Endothelial cell of umbilical vein (primary cell): ENCODE data around the gene TMEM135. TPM values are rescaled to one million over a fixed set of nuclear protein-coding genes. Genes with fewer than 3 reads are reported as not detected.

Experiments
- BruUV-seq: library from RNA; stranded (reverse); fragments of 400-500 nt; replicated peaks from 2 replicates; lab custom pipeline; 2021; lab: Mats Ljungman, UMichigan
- CTCF ChIA-PET: fragments of 300-600, 350-600 bp; sonication (Branson Sonifier 250); formaldehyde crosslinking; loops from one replicate; lab custom pipeline; 2021; ENCODE audit warnings: antibody characterized with exemption, inconsistent platforms; lab: Charles Lee
- POLR2A ChIA-PET: fragments of 300-600, 350-600 bp; sonication (Branson Sonifier 250); formaldehyde crosslinking; loops from one replicate; lab custom pipeline; 2021; ENCODE audit warnings: antibody characterized with exemption, inconsistent platforms; lab: Charles Lee
- DNase-seq: peaks from one replicate; pipeline ENCODE4 v3.0.0-alpha.2; 2011; ENCODE audit warnings: low read depth, low spot score
- FAIRE-seq: peaks from 2 replicates; lab custom pipeline; 2011; peaks lifted over from hg19 to GRCh38; lab: Jason Lieb, UNC
- H2AFZ ChIP-seq: 2 replicates; pipeline ENCODE4 v1.6.0; 2012; ENCODE audit warnings: low read depth, low read length, control low read depth, inconsistent platforms
- H3K27ac ChIP-seq: 2 replicates; pipeline ENCODE4 v1.5.1; 2011; ENCODE audit warnings: low read depth, mild to moderate bottlenecking, control low read depth, low read length, moderate library complexity; ENCODE audit not compliant: insufficient read depth
- H3K27me3 ChIP-seq, 2 experiments: 2 replicates each; pipeline versions ENCODE4 v1.6.0 to v1.6.1; 2011; ENCODE audit warnings: low read length in 2 of 2, mixed read lengths in 1 of 2; ENCODE audit not compliant: control insufficient read depth in 2 of 2, insufficient read depth in 2 of 2
- H3K36me3 ChIP-seq, 2 experiments: 2 replicates in 1 of 2; 3 replicates in 1 of 2; pipeline ENCODE4 v1.5.1; 2011; ENCODE audit warnings: low read length in 2 of 2, mild to moderate bottlenecking in 1 of 2, moderate library complexity in 1 of 2; ENCODE audit not compliant: control insufficient read depth in 2 of 2, insufficient read depth in 2 of 2; ENCODE audit errors: extremely low read depth in 1 of 2
- H3K4me1 ChIP-seq: 3 replicates; pipeline ENCODE4 v1.5.1; 2011; ENCODE audit warnings: mild to moderate bottlenecking, low read length; ENCODE audit not compliant: control insufficient read depth, insufficient read depth; ENCODE audit errors: extremely low read depth
- H3K4me2 ChIP-seq: 2 replicates; pipeline ENCODE4 v1.6.1; 2011; ENCODE audit warnings: low read length, control low read depth, mixed read lengths; ENCODE audit not compliant: insufficient read depth
- H3K4me3 ChIP-seq, 3 experiments: fragments of 200-600 bp in 1 of 3; sonication (generic), shearing (Covaris generic) in 1 of 3; replicated peaks in 1 of 3; 2 replicates each; pipeline ENCODE4 v1.5.1; 2011 to 2016; ENCODE audit warnings: control low read depth in 3 of 3, low read length in 3 of 3, mild to moderate bottlenecking in 2 of 3, inconsistent platforms in 1 of 3, low read depth in 1 of 3, moderate library complexity in 1 of 3; ENCODE audit not compliant: insufficient read depth in 1 of 3
- H3K79me2 ChIP-seq: 2 replicates; pipeline ENCODE4 v1.6.0; 2012; ENCODE audit warnings: low read length, inconsistent platforms; ENCODE audit not compliant: control insufficient read depth, insufficient read depth
- H3K9ac ChIP-seq: replicated peaks from 2 replicates; pipeline ENCODE3; 2011; ENCODE audit warnings: low read length, control low read depth; ENCODE audit not compliant: insufficient read depth; ENCODE audit errors: extremely low read depth
- H3K9me1 ChIP-seq: replicated peaks from 3 replicates; pipeline ENCODE4 v1.6.0; 2011; ENCODE audit warnings: mild to moderate bottlenecking, low read length; ENCODE audit not compliant: control insufficient read depth, insufficient read depth; ENCODE audit errors: extremely low read depth
- H3K9me3 ChIP-seq: replicated peaks from 2 replicates; pipeline ENCODE4 v1.5.1; 2012; ENCODE audit warnings: low read length, inconsistent platforms; ENCODE audit not compliant: control insufficient read depth, insufficient read depth
- H4K20me1 ChIP-seq: replicated peaks from 2 replicates; pipeline ENCODE3; 2011; ENCODE audit warnings: mild to moderate bottlenecking, low read length; ENCODE audit not compliant: control insufficient read depth, insufficient read depth; ENCODE audit errors: extremely low read depth
- CTCF ChIP-seq, 2 donors: IDR thresholded peaks; 1 replicate in 1 of 2; 2 replicates in 1 of 2; pipeline ENCODE4 v1.5.1; 2011; ENCODE audit warnings: low read length in 2 of 2, mild to moderate bottlenecking in 2 of 2, moderate library complexity in 2 of 2, control low read depth in 1 of 2, inconsistent platforms in 1 of 2, low read depth in 1 of 2; ENCODE audit not compliant: insufficient read depth in 1 of 2; ENCODE audit errors: extremely low read depth in 1 of 2
- EZH2 ChIP-seq: IDR thresholded peaks from 2 replicates; pipeline ENCODE4 v1.6.1; 2012; ENCODE audit warnings: borderline replicate concordance, low read depth, mild to moderate bottlenecking, moderate library complexity, low read length, inconsistent platforms; ENCODE audit not compliant: severe bottlenecking
- FOS ChIP-seq: IDR thresholded peaks from 2 replicates; pipeline ENCODE4 v1.6.1; 2011; ENCODE audit warnings: mild to moderate bottlenecking, low read length, moderate library complexity, borderline replicate concordance; ENCODE audit not compliant: insufficient read depth
- GATA2 ChIP-seq: IDR thresholded peaks from 2 replicates; pipeline ENCODE4 v1.7.0; 2011; ENCODE audit warnings: low read depth, mild to moderate bottlenecking, moderate library complexity, mixed read lengths, low read length; ENCODE audit not compliant: insufficient read length, insufficient read depth
- JUN ChIP-seq: IDR thresholded peaks from 2 replicates; pipeline ENCODE4 v1.6.1; 2011; ENCODE audit warnings: borderline replicate concordance, low read depth; ENCODE audit not compliant: insufficient read length, insufficient read depth
- MAX ChIP-seq: IDR thresholded peaks from 2 replicates; pipeline ENCODE4 v1.6.1; 2011; ENCODE audit not compliant: insufficient read depth, insufficient read length
- POLR2A ChIP-seq: IDR thresholded peaks from 2 replicates; pipeline ENCODE4 v1.6.1; 2012; ENCODE audit warnings: low read depth, mild to moderate bottlenecking, control low read depth, low read length
- POLR2AphosphoS5 ChIP-seq: IDR thresholded peaks from 2 replicates; pipeline ENCODE4 v1.6.1; 2012; ENCODE audit warnings: low read depth, mild to moderate bottlenecking, control low read depth, low read length, moderate library complexity; ENCODE audit not compliant: insufficient read depth
- dilution Hi-C: fragments of 300-500 bp; cut with MboI; formaldehyde crosslinking; loops from one replicate; pipeline ENCODE4 v1.15.0; 2019; ENCODE audit warnings: low sequenced_read_pairs; ENCODE audit not compliant: extremely low pct_ligation_motif_present
- intact Hi-C: fragments of 100-400 bp; cut with micrococcal nuclease; formaldehyde crosslinking; loops from one replicate; pipeline ENCODE4 v1.10.0; 2022
- polyA plus RNA-seq, 4 experiments: library from polyadenylated mRNA; depleted of rRNA in 3 of 4; stranded (reverse) in 3 of 4; unstranded in 1 of 4; fragments of >200 nt; gene quantifications; 2 replicates each; pipeline versions ENCODE4 v1.2.1 to v1.2.3, GENCODE V29; 2011 to 2012; ENCODE audit warnings: missing spikeins in 1 of 4
- total RNA-seq: library from RNA; stranded (reverse); gene quantifications from 2 replicates; pipeline ENCODE4 v1.2.3, GENCODE V29; 2021

The TMEM135 gene
- total and polyA plus RNA-seq, 2 donors (not counting 3 experiments of a cell fraction or from before 2014, with no cell fraction given): 12.3 to 33.2 TPM

GRCh38 chr11:87185228-87185627 lies 147.5 kb downstream of the TMEM135 start:
- ChIA-PET CTCF (interaction anchor here (1.0 to 1.2 kb wide), 2 partner anchors 88 to 190 kb away, joined by 3 read pairs; no protein-coding TSS in a partner anchor), POLR2A (no interaction called here)
- BruUV-seq: no TSS peak
- no peaks in the 10 kb centered on the region for H3K9me3 ChIP-seq
- intact Hi-C loops (no loop called here), dilution Hi-C loops (no loop called here)
- no peak overlapping the region for H3K9ac ChIP-seq
- H3K27me3 ChIP-seq: no peaks in the 10 kb centered on the region
- TF ChIP-seq POLR2A (no peak), FOS (no peak), GATA2 (no peak)
- H3K27ac ChIP-seq: no peak overlapping the region
- H3K4me3 ChIP-seq: no peak overlapping the region
- DNase-seq: no peak
- H4K20me1 ChIP-seq: no peaks in the 10 kb centered on the region
- H2AFZ ChIP-seq: no peak overlapping the region
- FAIRE-seq: no peak
- no peak overlapping the region for H3K4me2 ChIP-seq
- H3K79me2 ChIP-seq: no peaks in the 10 kb centered on the region
- H3K4me1 ChIP-seq: no peaks in the 10 kb centered on the region
- no peaks in the 10 kb centered on the region for H3K36me3 ChIP-seq
- no peaks in the 10 kb centered on the region for H3K9me1 ChIP-seq

- dilution Hi-C loops (no loop called here), intact Hi-C loops (no loop called here)
- Histone ChIP-seq H3K27ac (no peak overlapping the region), H3K36me3 (no peaks in the 10 kb centered on the region), H4K20me1 (no peaks in the 10 kb centered on the region), H3K4me2 (no peak overlapping the region), H2AFZ (no peak overlapping the region), H3K9ac (no peak overlapping the region), H3K4me3 (no peak overlapping the region), H3K79me2 (no peaks in the 10 kb centered on the region), H3K27me3 (no peaks in the 10 kb centered on the region), H3K4me1 (no peaks in the 10 kb centered on the region), H3K9me1 (no peaks in the 10 kb centered on the region), H3K9me3 (no peaks in the 10 kb centered on the region)
- ChIA-PET POLR2A (no interaction called here), CTCF (no interaction called here)
- TF ChIP-seq JUN: no peak
- TF ChIP-seq CTCF (IDR thresholded peaks at IDR 0.05; ENCODE audit: extremely low read depth in 1 of 2, insufficient read depth in 1 of 2, low read depth in 1 of 2, low read length in 2 of 2): no peak
- TF ChIP-seq MAX: no peak
- TF ChIP-seq POLR2AphosphoS5: no peak
- no peak for TF ChIP-seq GATA2
- no peak for TF ChIP-seq EZH2
- TF ChIP-seq POLR2A: no peak
- TF ChIP-seq FOS: no peak
- no peak for DNase-seq
- FAIRE-seq: no peak
- no TSS peak for BruUV-seq
Measured at GRCh38 chr11:87187076-87187475, 149.3 kb downstream of the TMEM135 start.
